Measurements from ENCODE around the gene PPP4R1.

Gene PPP4R1

GRCh38 chr18:9537677-9538076 lies 76.7 kb downstream of the PPP4R1 start:
- 0 out of 2 replicates have a peak, but pooled peaks cover 2% of the 10 kb centered on the region for H3K36me3 ChIP-seq (ENCODE audit: insufficient read depth)

GRCh38 chr18:9536354-9537152 lies 77.8 kb downstream of the PPP4R1 start:
- Histone ChIP-seq H3K4me2 (no peak overlapping the region), H3K4me3 (IDR thresholded peaks at IDR 0.05; ENCODE audit: insufficient read depth, low read depth, low read length) (no peak overlapping the region), H3K9ac (no peak overlapping the region), H3K27ac (no peak overlapping the region), H3K4me1 (ENCODE audit: low read depth, poor library complexity, severe bottlenecking) (peaks cover 8% of the 10 kb centered on the region), H3K27me3 (ENCODE audit: insufficient read depth, low read depth) (no peaks in the 10 kb centered on the region), H3K79me2 (ENCODE audit: insufficient read depth, low read depth) (no peaks in the 10 kb centered on the region), H4K20me1 (ENCODE audit: insufficient read depth) (no peaks in the 10 kb centered on the region), H2AFZ (ENCODE audit: low read depth) (no peak overlapping the region), H3K36me3 (ENCODE audit: insufficient read depth) (0 out of 2 replicates have a peak, but pooled peaks cover 2% of the 10 kb centered on the region)
- TF ChIP-seq CTCF (conservative IDR thresholded peaks at IDR 0.05; ENCODE audit: low read depth, low read length) = no peak

More at GRCh38 chr18:9537677-9538076, 76.7 kb downstream of the PPP4R1 start:
- H4K20me1 ChIP-seq (ENCODE audit: insufficient read depth) = no peaks in the 10 kb centered on the region
- no peak overlapping the region for H3K27ac ChIP-seq
- no peak for TF ChIP-seq CTCF (conservative IDR thresholded peaks at IDR 0.05; ENCODE audit: low read depth, low read length)
- H3K4me2 ChIP-seq = no peak overlapping the region
- no peak overlapping the region for H2AFZ ChIP-seq (ENCODE audit: low read depth)
- no peaks in the 10 kb centered on the region for H3K4me1 ChIP-seq (ENCODE audit: low read depth, poor library complexity, severe bottlenecking)
- no peak overlapping the region for H3K9ac ChIP-seq
- H3K79me2 ChIP-seq (ENCODE audit: insufficient read depth, low read depth) = no peaks in the 10 kb centered on the region
- H3K27me3 ChIP-seq (ENCODE audit: insufficient read depth, low read depth) = no peaks in the 10 kb centered on the region
- H3K4me3 ChIP-seq (IDR thresholded peaks at IDR 0.05; ENCODE audit: insufficient read depth, low read depth, low read length) = no peak overlapping the region

GRCh38 chr18:9535430-9535991 lies 78.8 kb downstream of the PPP4R1 start:
- H3K4me1 ChIP-seq (ENCODE audit: low read depth, poor library complexity, severe bottlenecking) = peaks cover 16% of the 10 kb centered on the region
- no peak overlapping the region for H3K9ac ChIP-seq
- no peak for TF ChIP-seq CTCF (conservative IDR thresholded peaks at IDR 0.05; ENCODE audit: low read depth, low read length)
- H3K4me3 ChIP-seq (IDR thresholded peaks at IDR 0.05; ENCODE audit: insufficient read depth, low read depth, low read length) = no peak overlapping the region
- no peaks in the 10 kb centered on the region for H3K27me3 ChIP-seq (ENCODE audit: insufficient read depth, low read depth)
- H3K36me3 ChIP-seq (ENCODE audit: insufficient read depth) = 0 out of 2 replicates have a peak, but pooled peaks cover 2% of the 10 kb centered on the region
- no peaks in the 10 kb centered on the region for H4K20me1 ChIP-seq (ENCODE audit: insufficient read depth)
- H3K79me2 ChIP-seq (ENCODE audit: insufficient read depth, low read depth) = no peaks in the 10 kb centered on the region
- H2AFZ ChIP-seq (ENCODE audit: low read depth) = no peak overlapping the region
- H3K4me2 ChIP-seq = no peak overlapping the region
- H3K27ac ChIP-seq = no peak overlapping the region

GRCh38 chr18:9534844-9535243 lies 79.5 kb downstream of the PPP4R1 start:
- peaks cover 16% of the 10 kb centered on the region for H3K4me1 ChIP-seq (ENCODE audit: low read depth, poor library complexity, severe bottlenecking)
- no peak overlapping the region for H3K4me2 ChIP-seq
- H3K36me3 ChIP-seq (ENCODE audit: insufficient read depth) = 0 out of 2 replicates have a peak, but pooled peaks cover 2% of the 10 kb centered on the region
- H3K27ac ChIP-seq = no peak overlapping the region
- no peak overlapping the region for H2AFZ ChIP-seq (ENCODE audit: low read depth)
- no peak overlapping the region for H3K4me3 ChIP-seq (IDR thresholded peaks at IDR 0.05; ENCODE audit: insufficient read depth, low read depth, low read length)
- no peaks in the 10 kb centered on the region for H3K79me2 ChIP-seq (ENCODE audit: insufficient read depth, low read depth)
- TF ChIP-seq CTCF (conservative IDR thresholded peaks at IDR 0.05; ENCODE audit: low read depth, low read length) = no peak
- no peak overlapping the region for H3K9ac ChIP-seq
- no peaks in the 10 kb centered on the region for H3K27me3 ChIP-seq (ENCODE audit: insufficient read depth, low read depth)
- H4K20me1 ChIP-seq (ENCODE audit: insufficient read depth) = no peaks in the 10 kb centered on the region

Measured in KMS-11 (cell line).